WTC11 (cell line): Measurements from ENCODE around the gene CACNA1H. TPM values are rescaled to one million over a fixed set of nuclear protein-coding genes. Genes with fewer than 3 reads are reported as not detected.

ENCODE experiments used
- ATAC-seq: fragments of 200-7000 bp; cut with Tn5 transposase; 2 replicates; pipeline ENCODE4 v1.10.0; 2021; ENCODE audit warnings: mild to moderate bottlenecking, moderate library complexity
- CTCF ChIA-PET: fragments of 300-600 bp; sonication (Branson Sonifier 250); formaldehyde crosslinking; loops from one replicate; lab custom pipeline; 2021; ENCODE audit warnings: antibody characterized with exemption; lab: Charles Lee
- POLR2A ChIA-PET: fragments of 350-600 bp; sonication (Branson Sonifier 250); formaldehyde crosslinking; loops from one replicate; lab custom pipeline; 2021; ENCODE audit warnings: antibody characterized with exemption; lab: Charles Lee
- DNase-seq: peaks from one replicate; pipeline ENCODE4 v3.0.0; 2021; ENCODE audit warnings: low spot score
- H3K27ac Mint-ChIP-seq: 2 replicates; pipeline ENCODE4 v1.8.0; 2021; ENCODE audit warnings: mixed read lengths
- H3K27me3 Mint-ChIP-seq: 2 replicates; pipeline ENCODE4 v1.8.0; 2021; ENCODE audit warnings: low read depth, mild to moderate bottlenecking, moderate library complexity, mixed read lengths
- H3K36me3 Mint-ChIP-seq: 2 replicates; pipeline ENCODE4 v1.8.0; 2021; ENCODE audit warnings: mixed read lengths
- H3K4me1 Mint-ChIP-seq: 2 replicates; pipeline ENCODE4 v1.8.0; 2022; ENCODE audit warnings: mixed read lengths
- H3K4me3 Mint-ChIP-seq: 2 replicates; pipeline ENCODE4 v1.8.0; 2021; ENCODE audit warnings: mild to moderate bottlenecking, moderate library complexity, mixed read lengths
- H3K9me3 Mint-ChIP-seq: 2 replicates; pipeline ENCODE4 v1.8.0; 2021; ENCODE audit warnings: mixed read lengths
- ATF2 ChIP-seq: sonication (generic); formaldehyde crosslinking; IDR thresholded peaks from 2 replicates; pipeline ENCODE4 v1.8.1; 2022; ENCODE audit warnings: low read depth, missing genetic modification reagents, borderline replicate concordance
- FOXP1 ChIP-seq: sonication (generic); formaldehyde crosslinking; IDR thresholded peaks from 2 replicates; pipeline ENCODE4 v1.8.0; 2022; ENCODE audit warnings: missing genetic modification reagents, mild to moderate bottlenecking, moderate library complexity, borderline replicate concordance
- GTF2I ChIP-seq: fragments of 250-450 bp; sonication (Bioruptor Pico); conservative IDR thresholded peaks from 2 replicates; pipeline ENCODE4 v1.4.0; 2021; ENCODE audit warnings: mild to moderate bottlenecking
- MYBL2 ChIP-seq: sonication (generic); formaldehyde crosslinking; IDR thresholded peaks from 2 replicates; pipeline ENCODE4 v1.8.1; 2023; ENCODE audit warnings: mild to moderate bottlenecking, moderate library complexity, missing genetic modification reagents
- NFATC4 ChIP-seq: fragments of 250-450 bp; sonication (Bioruptor Pico); IDR thresholded peaks from 2 replicates; pipeline ENCODE4 v1.9.0; 2021; ENCODE audit warnings: mild to moderate bottlenecking
- NR1H2 ChIP-seq: sonication (generic); formaldehyde crosslinking; IDR thresholded peaks from 2 replicates; pipeline ENCODE4 v1.9.0; 2021; ENCODE audit warnings: mild to moderate bottlenecking, moderate library complexity, missing genetic modification reagents
- PRDM15 ChIP-seq: sonication (generic); formaldehyde crosslinking; IDR thresholded peaks from 2 replicates; pipeline ENCODE4 v1.8.0; 2022; ENCODE audit warnings: missing genetic modification reagents
- PRRX2 ChIP-seq: fragments of 250-450 bp; sonication (Bioruptor Pico); IDR thresholded peaks from 2 replicates; pipeline ENCODE4 v1.8.0; 2021; ENCODE audit warnings: mild to moderate bottlenecking
- RORB ChIP-seq: fragments of 250-450 bp; sonication (Bioruptor Pico); IDR thresholded peaks from 2 replicates; pipeline ENCODE4 v1.9.0; 2021; ENCODE audit warnings: mild to moderate bottlenecking
- SMAD4 ChIP-seq: sonication (generic); formaldehyde crosslinking; IDR thresholded peaks from 2 replicates; pipeline ENCODE4 v1.8.0; 2022; ENCODE audit warnings: mild to moderate bottlenecking, missing genetic modification reagents
- TEAD4 ChIP-seq: sonication (generic); formaldehyde crosslinking; IDR thresholded peaks from 2 replicates; pipeline ENCODE4 v1.8.0; 2022; ENCODE audit warnings: mild to moderate bottlenecking, missing genetic modification reagents
- USF1 ChIP-seq: sonication (generic); formaldehyde crosslinking; IDR thresholded peaks from 2 replicates; pipeline ENCODE4 v1.8.0; 2022; ENCODE audit warnings: mild to moderate bottlenecking, missing genetic modification reagents
- ZNF232 ChIP-seq: sonication (generic); formaldehyde crosslinking; IDR thresholded peaks from 2 replicates; pipeline ENCODE4 v1.8.0; 2022; ENCODE audit warnings: mild to moderate bottlenecking, missing genetic modification reagents
- ZNF317 ChIP-seq: sonication (generic); formaldehyde crosslinking; IDR thresholded peaks from 2 replicates; pipeline ENCODE4 v1.8.1; 2023; ENCODE audit warnings: low read depth, mild to moderate bottlenecking, moderate library complexity, missing genetic modification reagents, borderline replicate concordance
- ZNF416 ChIP-seq: fragments of 250-450 bp; sonication (Bioruptor Pico); IDR thresholded peaks from 2 replicates; pipeline ENCODE4 v1.9.0; 2021; ENCODE audit warnings: mild to moderate bottlenecking, inconsistent platforms
- total RNA-seq: library from RNA; stranded (reverse); gene quantifications from 3 replicates; pipeline ENCODE4 v1.2.3, GENCODE V29; 2021
- TF ChIP-seq, protein P1 (sequence below): sonication (generic); formaldehyde crosslinking; IDR thresholded peaks from 2 replicates; pipeline ENCODE4 v1.8.1; 2022; ENCODE audit warnings: missing genetic modification reagents, borderline replicate concordance
- TF ChIP-seq, protein P2 (sequence below): fragments of 200-600 bp; IDR thresholded peaks from 2 replicates; pipeline ENCODE4 v1.8.0; 2022; ENCODE audit warnings: antibody characterized with exemption
- TF ChIP-seq, protein P3 (sequence below): fragments of 250-450 bp; sonication (Bioruptor Pico); IDR thresholded peaks from 2 replicates; pipeline ENCODE4 v1.9.0; 2021; ENCODE audit warnings: mild to moderate bottlenecking

The CACNA1H gene
- total RNA-seq, 1 experiment from 2014 or later, result 38.0 TPM

GRCh38 chr16:1145383-1146100 lies 7.4 kb upstream of the CACNA1H start:
- H3K9me3 Mint-ChIP-seq, result peaks cover 7% of the 10 kb centered on the region
- ATAC-seq (no peak), DNase-seq (no peak)
- TF ChIP-seq, protein P1, sequence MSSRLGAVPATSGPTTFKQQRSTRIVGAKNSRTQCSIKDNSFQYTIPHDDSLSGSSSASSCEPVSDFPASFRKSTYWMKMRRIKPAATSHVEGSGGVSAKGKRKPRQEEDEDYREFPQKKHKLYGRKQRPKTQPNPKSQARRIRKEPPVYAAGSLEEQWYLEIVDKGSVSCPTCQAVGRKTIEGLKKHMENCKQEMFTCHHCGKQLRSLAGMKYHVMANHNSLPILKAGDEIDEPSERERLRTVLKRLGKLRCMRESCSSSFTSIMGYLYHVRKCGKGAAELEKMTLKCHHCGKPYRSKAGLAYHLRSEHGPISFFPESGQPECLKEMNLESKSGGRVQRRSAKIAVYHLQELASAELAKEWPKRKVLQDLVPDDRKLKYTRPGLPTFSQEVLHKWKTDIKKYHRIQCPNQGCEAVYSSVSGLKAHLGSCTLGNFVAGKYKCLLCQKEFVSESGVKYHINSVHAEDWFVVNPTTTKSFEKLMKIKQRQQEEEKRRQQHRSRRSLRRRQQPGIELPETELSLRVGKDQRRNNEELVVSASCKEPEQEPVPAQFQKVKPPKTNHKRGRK (CRISPR knock-in tag), result no peak
- no peak for TF ChIP-seq TEAD4 (CRISPR knock-in tag)
- TF ChIP-seq PRDM15 (CRISPR knock-in tag), result no peak
- TF ChIP-seq ZNF317 (CRISPR knock-in tag), result no peak
- no peak for TF ChIP-seq PRRX2 (CRISPR knock-in tag)
- no peak for TF ChIP-seq ATF2
- no peak for TF ChIP-seq MYBL2 (CRISPR knock-in tag)
- TF ChIP-seq, protein P2, sequence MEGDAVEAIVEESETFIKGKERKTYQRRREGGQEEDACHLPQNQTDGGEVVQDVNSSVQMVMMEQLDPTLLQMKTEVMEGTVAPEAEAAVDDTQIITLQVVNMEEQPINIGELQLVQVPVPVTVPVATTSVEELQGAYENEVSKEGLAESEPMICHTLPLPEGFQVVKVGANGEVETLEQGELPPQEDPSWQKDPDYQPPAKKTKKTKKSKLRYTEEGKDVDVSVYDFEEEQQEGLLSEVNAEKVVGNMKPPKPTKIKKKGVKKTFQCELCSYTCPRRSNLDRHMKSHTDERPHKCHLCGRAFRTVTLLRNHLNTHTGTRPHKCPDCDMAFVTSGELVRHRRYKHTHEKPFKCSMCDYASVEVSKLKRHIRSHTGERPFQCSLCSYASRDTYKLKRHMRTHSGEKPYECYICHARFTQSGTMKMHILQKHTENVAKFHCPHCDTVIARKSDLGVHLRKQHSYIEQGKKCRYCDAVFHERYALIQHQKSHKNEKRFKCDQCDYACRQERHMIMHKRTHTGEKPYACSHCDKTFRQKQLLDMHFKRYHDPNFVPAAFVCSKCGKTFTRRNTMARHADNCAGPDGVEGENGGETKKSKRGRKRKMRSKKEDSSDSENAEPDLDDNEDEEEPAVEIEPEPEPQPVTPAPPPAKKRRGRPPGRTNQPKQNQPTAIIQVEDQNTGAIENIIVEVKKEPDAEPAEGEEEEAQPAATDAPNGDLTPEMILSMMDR, result no peak
- no peak for TF ChIP-seq GTF2I (CRISPR knock-in tag)
- no peak for TF ChIP-seq SMAD4 (CRISPR knock-in tag)
- TF ChIP-seq, protein P3, sequence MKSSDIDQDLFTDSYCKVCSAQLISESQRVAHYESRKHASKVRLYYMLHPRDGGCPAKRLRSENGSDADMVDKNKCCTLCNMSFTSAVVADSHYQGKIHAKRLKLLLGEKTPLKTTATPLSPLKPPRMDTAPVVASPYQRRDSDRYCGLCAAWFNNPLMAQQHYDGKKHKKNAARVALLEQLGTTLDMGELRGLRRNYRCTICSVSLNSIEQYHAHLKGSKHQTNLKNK (CRISPR knock-in tag), result no peak
- TF ChIP-seq NFATC4, result no peak
- TF ChIP-seq ZNF416 (CRISPR knock-in tag), result no peak
- ChIA-PET CTCF (interaction anchor here (0.6 to 1.4 kb wide), 5 partner anchors 19 to 417 kb away, joined by 3 to 6 read pairs (median 4); no protein-coding TSS in a partner anchor), POLR2A (no interaction called here)
- no peaks in the 10 kb centered on the region for H3K4me1 Mint-ChIP-seq
- H3K27me3 Mint-ChIP-seq, result peaks cover 3% of the 10 kb centered on the region; the same call in 1 of the 2 replicates
- H3K27ac Mint-ChIP-seq, result no peak overlapping the region
- no peak overlapping the region for H3K4me3 Mint-ChIP-seq
- peaks cover 2% of the 10 kb centered on the region; the same call in 1 of the 2 replicates for H3K36me3 Mint-ChIP-seq

- Mint-ChIP-seq H3K4me1 (0 out of 2 replicates have a peak, but pooled peaks cover 1% of the 10 kb centered on the region), H3K27ac (no peak overlapping the region), H3K9me3 (peaks cover 7% of the 10 kb centered on the region), H3K4me3 (no peak overlapping the region), H3K27me3 (0 out of 2 replicates have a peak, but pooled peaks cover 3% of the 10 kb centered on the region), H3K36me3 (peaks cover 2% of the 10 kb centered on the region; the same call in 1 of the 2 replicates)
- ATAC-seq, result peak; percentile 61
- peak; percentile 64 for DNase-seq
- ChIA-PET POLR2A (interaction anchor here (0.6 to 0.9 kb wide), 2 partner anchors 34 to 637 kb away, joined by 3 to 6 read pairs; no protein-coding TSS in a partner anchor), CTCF (interaction anchor here (0.7 to 1.4 kb wide), 3 partner anchors 43 to 426 kb away, joined by 3 to 6 read pairs (median 4); no protein-coding TSS in a partner anchor)
- TF ChIP-seq FOXP1 (CRISPR knock-in tag) (no peak), RORB (CRISPR knock-in tag) (no peak), ZNF317 (CRISPR knock-in tag) (no peak), NR1H2 (CRISPR knock-in tag) (no peak), PRDM15 (CRISPR knock-in tag) (no peak), ZNF232 (CRISPR knock-in tag) (no peak), USF1 (CRISPR knock-in tag) (no peak)
These were observed 6.5 kb upstream of the CACNA1H start for GRCh38 chr16:1146409-1146808.
